H9 (cell line): ENCODE data around the gene SCIMP. TPM values are rescaled to one million over a fixed set of nuclear protein-coding genes. Genes with fewer than 3 reads are reported as not detected.
"Not testable (repeated sequence)": the region's sequence is repeated elsewhere in the genome, so short reads cannot be mapped to it uniquely, and the experiment has no call there.

Experiments
- DNase-seq: peaks from one replicate; pipeline ENCODE4 v3.0.0-alpha.2; 2017
- H2AFZ ChIP-seq: one replicate; pipeline ENCODE4 v1.6.1; 2013; ENCODE audit warnings: mild to moderate bottlenecking, low read length, control low read depth, moderate library complexity
- H2AK5ac ChIP-seq: 2 replicates; pipeline ENCODE4 v1.6.1; 2013; ENCODE audit warnings: low read length, control low read depth, mixed read lengths; ENCODE audit not compliant: insufficient read length
- H2BK120ac ChIP-seq: one replicate; pipeline ENCODE4 v1.6.1; 2013; ENCODE audit warnings: low read depth, mild to moderate bottlenecking, low read length, control low read depth, inconsistent platforms; ENCODE audit not compliant: poor library complexity, severe bottlenecking
- H2BK12ac ChIP-seq: 2 replicates; pipeline ENCODE4 v1.6.1; 2013; ENCODE audit warnings: low read length, control low read depth, mixed read lengths, low read depth; ENCODE audit not compliant: insufficient read length
- H2BK15ac ChIP-seq: 2 replicates; pipeline ENCODE4 v1.6.1; 2013; ENCODE audit warnings: low read depth, low read length, control low read depth
- H2BK20ac ChIP-seq: one replicate; pipeline ENCODE4 v1.6.1; 2013; ENCODE audit warnings: low read depth, mild to moderate bottlenecking, low read length, control low read depth, inconsistent platforms; ENCODE audit not compliant: poor library complexity, severe bottlenecking
- H2BK5ac ChIP-seq: 2 replicates; pipeline ENCODE4 v1.6.1; 2013; ENCODE audit warnings: low read length, control low read depth, mixed read lengths; ENCODE audit not compliant: insufficient read length
- H3K14ac ChIP-seq: 2 replicates; pipeline ENCODE4 v1.6.1; 2013; ENCODE audit warnings: low read length, control low read depth; ENCODE audit not compliant: insufficient read depth
- H3K18ac ChIP-seq: 2 replicates; pipeline ENCODE4 v1.6.1; 2013; ENCODE audit warnings: low read depth, mild to moderate bottlenecking, mixed read lengths, low read length, control low read depth; ENCODE audit not compliant: insufficient read length
- H3K23ac ChIP-seq: 2 replicates; pipeline ENCODE4 v1.6.1; 2013; ENCODE audit warnings: low read length, control low read depth, mixed read lengths, low read depth; ENCODE audit not compliant: insufficient read length
- H3K23me2 ChIP-seq: 2 replicates; pipeline ENCODE4 v1.6.1; 2013; ENCODE audit warnings: low read depth, mild to moderate bottlenecking, mixed read lengths, low read length, control low read depth; ENCODE audit not compliant: insufficient read length, poor library complexity, severe bottlenecking
- H3K27ac ChIP-seq: 2 replicates; pipeline ENCODE4 v1.5.1; 2013; ENCODE audit warnings: low read length, control low read depth, mixed read lengths, low read depth; ENCODE audit not compliant: insufficient read length
- H3K27me3 ChIP-seq: 2 replicates; pipeline ENCODE4 v1.6.1; 2013; ENCODE audit warnings: low read length, control low read depth, inconsistent platforms; ENCODE audit not compliant: insufficient read depth
- H3K4ac ChIP-seq: 2 replicates; pipeline ENCODE4 v1.6.1; 2013; ENCODE audit warnings: low read depth, mild to moderate bottlenecking, control low read depth, inconsistent platforms, low read length, moderate library complexity
- H3K4me1 ChIP-seq: 2 replicates; pipeline ENCODE4 v1.6.1; 2013; ENCODE audit warnings: low read length, control low read depth, inconsistent platforms; ENCODE audit not compliant: insufficient read depth
- H3K4me2 ChIP-seq: 2 replicates; pipeline ENCODE4 v1.6.1; 2013; ENCODE audit warnings: low read length, control low read depth, mixed read lengths; ENCODE audit not compliant: insufficient read length, insufficient read depth
- H3K56ac ChIP-seq: 2 replicates; pipeline ENCODE4 v1.6.1; 2013; ENCODE audit warnings: low read depth, mild to moderate bottlenecking, mixed read lengths, low read length, control low read depth; ENCODE audit not compliant: insufficient read length
- H3K79me1 ChIP-seq: 2 replicates; pipeline ENCODE4 v1.6.1; 2013; ENCODE audit warnings: low read depth, mild to moderate bottlenecking, moderate library complexity, low read length, control low read depth, inconsistent platforms; ENCODE audit not compliant: insufficient read depth, poor library complexity, severe bottlenecking
- H3K79me2 ChIP-seq: 2 replicates; pipeline ENCODE4 v1.6.1; 2013; ENCODE audit warnings: low read length, control low read depth, inconsistent platforms; ENCODE audit not compliant: insufficient read depth
- H3K9ac ChIP-seq: 2 replicates; pipeline ENCODE4 v1.6.1; 2013; ENCODE audit warnings: low read length, control low read depth, mixed read lengths; ENCODE audit not compliant: insufficient read length; ENCODE audit errors: extremely low read depth
- H3K9me3 ChIP-seq: one replicate; pipeline ENCODE4 v1.6.1; 2013; ENCODE audit warnings: low read depth, low read length, inconsistent platforms; ENCODE audit not compliant: control insufficient read depth
- H3T11ph ChIP-seq: one replicate; pipeline ENCODE4 v1.6.1; 2013; ENCODE audit warnings: mild to moderate bottlenecking, low read length, control low read depth, inconsistent platforms
- H4K20me1 ChIP-seq: one replicate; pipeline ENCODE4 v1.6.1; 2013; ENCODE audit not compliant: control insufficient read depth, insufficient read length, insufficient read depth
- H4K5ac ChIP-seq: 2 replicates; pipeline ENCODE4 v1.6.1; 2013; ENCODE audit warnings: low read depth, mild to moderate bottlenecking, mixed read lengths, low read length, control low read depth; ENCODE audit not compliant: insufficient read length
- H4K8ac ChIP-seq: replicated peaks from 2 replicates; pipeline ENCODE4 v1.6.1; 2013; ENCODE audit warnings: low read length, control low read depth, mixed read lengths, low read depth; ENCODE audit not compliant: insufficient read length
- H4K91ac ChIP-seq: 2 replicates; pipeline ENCODE4 v1.6.1; 2013; ENCODE audit warnings: low read depth, mild to moderate bottlenecking, moderate library complexity, mixed read lengths, low read length, control low read depth; ENCODE audit not compliant: insufficient read length
- H3K27ac Mint-ChIP-seq, 3 experiments: 2 replicates in 2 of 3; 3 replicates in 1 of 3; pipeline ENCODE4 v1.8.0; 2020 to 2021; ENCODE audit warnings: mixed read lengths in 3 of 3, mild to moderate bottlenecking in 1 of 3, moderate library complexity in 1 of 3
- H3K27me3 Mint-ChIP-seq: 2 replicates; pipeline ENCODE4 v1.8.0; 2021; ENCODE audit warnings: low read depth, mild to moderate bottlenecking, moderate library complexity, mixed read lengths
- H3K36me3 Mint-ChIP-seq, 3 experiments: 2 replicates in 2 of 3; 3 replicates in 1 of 3; pipeline ENCODE4 v1.8.0; 2020 to 2021; ENCODE audit warnings: low read depth in 3 of 3, mixed read lengths in 3 of 3; ENCODE audit not compliant: insufficient read depth in 1 of 3
- H3K4me1 Mint-ChIP-seq, 2 experiments: 2 replicates each; pipeline ENCODE4 v1.8.0; 2020; ENCODE audit warnings: mixed read lengths in 2 of 2
- H3K4me3 Mint-ChIP-seq, 2 experiments: 2 replicates in 1 of 2; 3 replicates in 1 of 2; pipeline ENCODE4 v1.8.0; 2020 to 2021; ENCODE audit warnings: mild to moderate bottlenecking in 2 of 2, mixed read lengths in 2 of 2, moderate library complexity in 1 of 2
- H3K9me3 Mint-ChIP-seq, 2 experiments: 2 replicates in 1 of 2; 3 replicates in 1 of 2; pipeline ENCODE4 v1.8.0; 2020; ENCODE audit warnings: mild to moderate bottlenecking in 2 of 2, mixed read lengths in 2 of 2, moderate library complexity in 1 of 2
- WGBS: extraction: QIAGEN DNeasy Blood & Tissue Kit; methylation state at CpG from one replicate; pipeline ENCODE4 v1.1.7; 2013; ENCODE audit warnings: missing lambda C conversion rate, low lambda C conversion rate, mixed read lengths; ENCODE audit not compliant: insufficient read length; ENCODE audit errors: extremely low coverage; 5-methylcytosine and 5-hydroxymethylcytosine counted together
- total RNA-seq: library from RNA; stranded (reverse); gene quantifications from 2 replicates; pipeline ENCODE4 v1.2.1, GENCODE V29; 2021
- TF ChIP-seq, protein P1 (sequence below): fragments of 200-600 bp; sonication (generic); conservative IDR thresholded peaks from 3 replicates; pipeline ENCODE4 v1.8.0; 2021; ENCODE audit warnings: antibody characterized with exemption, mild to moderate bottlenecking

SCIMP gene
- total RNA-seq, 1 experiment from 2014 or later: not detected

DNA sequence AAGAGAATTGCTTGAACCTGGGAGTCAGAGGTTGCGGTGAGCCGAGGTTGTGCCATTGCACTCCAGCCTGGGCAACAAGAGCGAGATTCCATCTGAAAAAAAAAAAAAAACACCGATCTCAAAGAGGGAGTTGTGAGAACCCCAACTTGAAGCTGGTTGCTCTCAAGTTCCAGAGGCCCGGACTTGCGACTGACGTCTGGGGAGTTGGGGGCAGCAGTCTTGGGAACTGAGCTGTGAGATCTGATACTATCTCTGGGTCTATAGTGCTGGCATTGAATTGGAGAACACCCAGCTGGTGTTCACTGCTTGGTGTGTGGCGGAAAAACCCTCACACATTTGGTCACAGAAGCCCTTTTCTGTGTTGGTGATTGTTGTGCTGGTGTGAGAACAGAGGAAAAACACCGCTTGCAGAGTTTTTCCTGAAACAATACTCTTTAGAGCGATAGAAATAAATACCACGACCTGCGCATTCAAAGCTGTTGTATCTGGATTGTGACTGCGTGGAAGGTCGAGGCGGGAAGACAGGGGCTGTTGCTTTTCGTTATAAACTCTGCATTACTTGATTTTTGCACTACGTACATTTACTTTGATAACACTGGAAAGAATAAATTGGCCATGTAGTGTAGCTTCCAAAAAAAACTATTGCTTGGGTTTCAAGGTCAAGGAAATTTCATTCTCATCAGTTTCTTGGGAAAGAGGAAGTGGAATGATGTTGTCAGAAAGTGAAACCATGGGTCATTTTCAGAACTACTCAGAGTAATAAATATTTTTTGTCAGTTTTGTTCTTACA, 8.8 kb downstream of the SCIMP start:
- Histone ChIP-seq H3K14ac (no peak overlapping the region), H3K56ac (no peak overlapping the region), H4K8ac (no peak overlapping the region), H3K9ac (no peak overlapping the region), H3K4ac (no peak overlapping the region), H2BK20ac (no peak overlapping the region), H4K5ac (no peak overlapping the region), H3K79me2 (no peaks in the 10 kb centered on the region), H3K23me2 (no peaks in the 10 kb centered on the region), H3K27ac (no peak overlapping the region), H2BK5ac (no peak overlapping the region), H3K18ac (no peak overlapping the region), H3K4me1 (no peaks in the 10 kb centered on the region), H3K9me3 (no peaks in the 10 kb centered on the region), H2AFZ (no peak overlapping the region), H3T11ph (no peak overlapping the region), H2AK5ac (no peak overlapping the region), H4K91ac (no peak overlapping the region), H3K4me2 (no peak overlapping the region), H2BK12ac (no peak overlapping the region), H3K79me1 (no peaks in the 10 kb centered on the region), H2BK120ac (no peak overlapping the region), H4K20me1 (no peaks in the 10 kb centered on the region), H3K23ac (no peak overlapping the region), H2BK15ac (no peak overlapping the region), H3K27me3 (no peaks in the 10 kb centered on the region)
- no peaks in the 10 kb centered on the region for H3K4me1 Mint-ChIP-seq
- no peaks in the 10 kb centered on the region for H3K27me3 Mint-ChIP-seq
- peak overlapping the region in 1 of 3 experiments; percentile 47; a peak in 2 of 7 replicates for H3K27ac Mint-ChIP-seq
- TF ChIP-seq, protein P1, sequence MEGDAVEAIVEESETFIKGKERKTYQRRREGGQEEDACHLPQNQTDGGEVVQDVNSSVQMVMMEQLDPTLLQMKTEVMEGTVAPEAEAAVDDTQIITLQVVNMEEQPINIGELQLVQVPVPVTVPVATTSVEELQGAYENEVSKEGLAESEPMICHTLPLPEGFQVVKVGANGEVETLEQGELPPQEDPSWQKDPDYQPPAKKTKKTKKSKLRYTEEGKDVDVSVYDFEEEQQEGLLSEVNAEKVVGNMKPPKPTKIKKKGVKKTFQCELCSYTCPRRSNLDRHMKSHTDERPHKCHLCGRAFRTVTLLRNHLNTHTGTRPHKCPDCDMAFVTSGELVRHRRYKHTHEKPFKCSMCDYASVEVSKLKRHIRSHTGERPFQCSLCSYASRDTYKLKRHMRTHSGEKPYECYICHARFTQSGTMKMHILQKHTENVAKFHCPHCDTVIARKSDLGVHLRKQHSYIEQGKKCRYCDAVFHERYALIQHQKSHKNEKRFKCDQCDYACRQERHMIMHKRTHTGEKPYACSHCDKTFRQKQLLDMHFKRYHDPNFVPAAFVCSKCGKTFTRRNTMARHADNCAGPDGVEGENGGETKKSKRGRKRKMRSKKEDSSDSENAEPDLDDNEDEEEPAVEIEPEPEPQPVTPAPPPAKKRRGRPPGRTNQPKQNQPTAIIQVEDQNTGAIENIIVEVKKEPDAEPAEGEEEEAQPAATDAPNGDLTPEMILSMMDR: no peak
- H3K36me3 Mint-ChIP-seq: no peaks in the 10 kb centered on the region
- no CpG with 5 or more reads among the region's 17 CpGs for WGBS
- no peak overlapping the region for H3K4me3 Mint-ChIP-seq
- no peak for DNase-seq
- H3K9me3 Mint-ChIP-seq: no peaks in the 10 kb centered on the region

DNA sequence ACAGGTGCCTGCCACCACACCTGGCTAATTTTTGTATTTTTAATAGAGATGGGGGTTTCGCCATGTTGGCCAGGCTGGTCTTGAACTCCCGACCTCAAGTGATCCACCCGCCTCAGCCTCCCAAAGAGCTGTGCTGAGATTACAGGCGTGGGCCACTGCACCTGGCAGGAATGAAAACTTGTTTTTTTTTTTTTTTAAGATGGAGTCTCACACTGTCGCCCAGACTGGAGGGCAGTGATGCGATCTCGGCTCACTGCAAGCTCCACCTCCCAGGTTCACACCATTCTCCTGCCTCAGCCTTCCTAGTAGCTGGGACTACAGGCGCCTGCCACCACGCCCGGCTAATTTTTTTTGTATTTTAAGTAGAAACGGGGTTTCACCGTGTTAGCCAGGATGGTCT, 12.7 kb downstream of the SCIMP start:
- H3K4me1 ChIP-seq, H3K9me3 Mint-ChIP-seq, H3K4ac ChIP-seq, H3K9ac ChIP-seq, H2AFZ ChIP-seq, H3K4me2 ChIP-seq, H2BK15ac ChIP-seq, H3K18ac ChIP-seq, H3K27ac ChIP-seq, H2BK20ac ChIP-seq, H3K23me2 ChIP-seq, H3K79me1 ChIP-seq, H3K27ac Mint-ChIP-seq, H3K9me3 ChIP-seq, H2BK120ac ChIP-seq, H2BK12ac ChIP-seq, H4K8ac ChIP-seq, DNase-seq, H3K27me3 ChIP-seq, H3K4me1 Mint-ChIP-seq, H3K36me3 Mint-ChIP-seq, H3K14ac ChIP-seq, H4K20me1 ChIP-seq, H2AK5ac ChIP-seq, H4K5ac ChIP-seq, H3K4me3 Mint-ChIP-seq, H3K23ac ChIP-seq, H3K79me2 ChIP-seq, H4K91ac ChIP-seq, H2BK5ac ChIP-seq, H3K56ac ChIP-seq, H3K27me3 Mint-ChIP-seq, H3T11ph ChIP-seq: not testable (repeated sequence)
- WGBS: no CpG with 5 or more reads among the region's 12 CpGs
